ENCODE results near the gene ZBED6.

ZBED6 gene

GRCh38 chr1:203842559-203842876 is 47.1 kb downstream of the ZBED6 start:
- H3K27ac ChIP-seq, result no peak overlapping the region
- TF ChIP-seq ZFX (IDR thresholded peaks at IDR 0.05; ENCODE audit: borderline replicate concordance), result no peak
- no peak for TF ChIP-seq CTCF (IDR thresholded peaks at IDR 0.05)

GRCh38 chr1:203843435-203843834 is 48.0 kb downstream of the ZBED6 start:
- H3K27ac ChIP-seq, result no peak overlapping the region
- TF ChIP-seq CTCF (IDR thresholded peaks at IDR 0.05) (no peak), ZFX (IDR thresholded peaks at IDR 0.05; ENCODE audit: borderline replicate concordance) (no peak)

Data from 22Rv1 (cell line).